PC-3 (cell line): ENCODE measurements around the gene EGR2.

Source experiments
- EZH2 ChIP-seq: fragments of 300-600 bp; sonication (generic); IDR thresholded peaks from one replicate; pipeline ENCODE4 v1.6.1; 2017; ENCODE audit warnings: antibody characterized with exemption, mild to moderate bottlenecking, low read length; ENCODE audit not compliant: unreplicated experiment
- EZH2phosphoT487 ChIP-seq: fragments of 300-600 bp; sonication (generic); IDR thresholded peaks from 2 replicates; pipeline ENCODE4 v1.6.1; 2018; ENCODE audit warnings: mild to moderate bottlenecking, antibody characterized with exemption, low read length, borderline replicate concordance
- TF ChIP-seq, protein P1 (sequence below): fragments of 300-600 bp; sonication (generic); conservative IDR thresholded peaks from 2 replicates; pipeline ENCODE4 v1.5.1; 2017; ENCODE audit warnings: antibody characterized with exemption, low read depth, mild to moderate bottlenecking, low read length

- TF ChIP-seq, protein P1, sequence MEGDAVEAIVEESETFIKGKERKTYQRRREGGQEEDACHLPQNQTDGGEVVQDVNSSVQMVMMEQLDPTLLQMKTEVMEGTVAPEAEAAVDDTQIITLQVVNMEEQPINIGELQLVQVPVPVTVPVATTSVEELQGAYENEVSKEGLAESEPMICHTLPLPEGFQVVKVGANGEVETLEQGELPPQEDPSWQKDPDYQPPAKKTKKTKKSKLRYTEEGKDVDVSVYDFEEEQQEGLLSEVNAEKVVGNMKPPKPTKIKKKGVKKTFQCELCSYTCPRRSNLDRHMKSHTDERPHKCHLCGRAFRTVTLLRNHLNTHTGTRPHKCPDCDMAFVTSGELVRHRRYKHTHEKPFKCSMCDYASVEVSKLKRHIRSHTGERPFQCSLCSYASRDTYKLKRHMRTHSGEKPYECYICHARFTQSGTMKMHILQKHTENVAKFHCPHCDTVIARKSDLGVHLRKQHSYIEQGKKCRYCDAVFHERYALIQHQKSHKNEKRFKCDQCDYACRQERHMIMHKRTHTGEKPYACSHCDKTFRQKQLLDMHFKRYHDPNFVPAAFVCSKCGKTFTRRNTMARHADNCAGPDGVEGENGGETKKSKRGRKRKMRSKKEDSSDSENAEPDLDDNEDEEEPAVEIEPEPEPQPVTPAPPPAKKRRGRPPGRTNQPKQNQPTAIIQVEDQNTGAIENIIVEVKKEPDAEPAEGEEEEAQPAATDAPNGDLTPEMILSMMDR = no peak
- no peak for TF ChIP-seq EZH2
- no peak for TF ChIP-seq EZH2phosphoT487
These were observed 39.9 kb upstream of the EGR2 start for GRCh38 chr10:62856021-62856420.
